ENCODE measurements around the gene ALMS1. TPM values are rescaled to one million over a fixed set of nuclear protein-coding genes. Genes with fewer than 3 reads are reported as not detected.

Gene ALMS1
- 10 to 100 TPM; 52.4 to 56.1 TPM for total RNA-seq
- polyA plus RNA-seq (2013, experiment 1 of 2) = 23.2 TPM
- polyA plus RNA-seq (2013, experiment 2 of 2) = 23.1 TPM
- long read RNA-seq, experiment 1, partial matches to known transcripts = 12 of 17 reads
- long read RNA-seq, experiment 1, other reads (novel, unspliced or antisense) = 5 of 17 reads
- long read RNA-seq, experiment 2, partial matches to known transcripts = 0 of 8 reads
- long read RNA-seq, experiment 2, other reads (novel, unspliced or antisense) = 8 of 8 reads
- long read RNA-seq, experiment 3, partial matches to known transcripts = 5 of 7 reads
- long read RNA-seq, experiment 3, other reads (novel, unspliced or antisense) = 2 of 7 reads
- long read RNA-seq, experiment 4 = 0 reads

DNA sequence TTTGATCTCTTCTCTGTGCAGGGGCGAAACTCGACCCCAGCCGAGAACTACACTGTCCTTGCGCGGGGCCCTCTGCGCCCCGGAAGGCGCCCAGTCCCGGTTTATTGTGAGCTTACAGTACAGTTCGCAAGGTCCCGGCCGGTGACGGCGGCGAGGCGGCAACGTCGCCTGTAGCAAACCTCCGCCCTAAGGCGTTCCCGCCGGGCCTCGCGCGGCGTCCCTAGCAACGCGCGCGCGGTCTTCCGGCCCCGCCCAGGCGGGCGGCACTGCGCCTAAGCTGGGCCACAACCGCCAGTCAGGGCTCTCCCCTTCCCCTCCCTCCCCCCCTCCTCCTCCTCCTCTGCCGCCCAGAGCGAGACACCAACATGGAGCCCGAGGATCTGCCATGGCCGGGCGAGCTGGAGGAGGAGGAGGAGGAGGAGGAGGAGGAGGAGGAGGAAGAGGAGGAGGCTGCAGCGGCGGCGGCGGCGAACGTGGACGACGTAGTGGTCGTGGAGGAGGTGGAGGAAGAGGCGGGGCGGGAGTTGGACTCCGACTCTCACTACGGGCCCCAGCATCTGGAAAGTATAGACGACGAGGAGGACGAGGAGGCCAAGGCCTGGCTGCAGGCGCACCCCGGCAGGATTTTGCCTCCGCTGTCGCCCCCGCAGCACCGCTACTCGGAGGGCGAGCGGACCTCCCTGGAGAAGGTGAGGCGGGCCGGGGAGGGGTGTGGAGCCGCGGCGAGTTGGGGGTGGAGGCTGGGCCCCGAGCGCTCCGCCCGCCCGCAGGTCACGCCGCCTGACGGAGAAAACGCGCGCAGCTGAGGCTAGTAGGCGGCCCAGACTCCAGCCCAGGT lies at the start of gene ALMS1:
TSS of gene ALMS1 (plus strand) at position 333 of the 838 bp plus-strand sequence. CDS start at position 366, 33 bp downstream.
- no peaks in the 10 kb centered on the region for H3K9me3 Mint-ChIP-seq
- DNase-seq = peak; percentile 94
- peak within 1 kb of the TSS; percentile 98 for H3K4me3 ChIP-seq (ENCODE audit: low read length)
- peaks cover 9% of the 10 kb centered on the region for H3K4me1 ChIP-seq (ENCODE audit: control insufficient read depth, insufficient read depth, low read length)
- H3K27ac ChIP-seq (ENCODE audit: low read depth, low read length) = peak within 1 kb of the TSS; percentile 71
- H3K36me3 Mint-ChIP-seq (ENCODE audit: low read depth) = no peaks in the 10 kb centered on the region
- H3K27me3 ChIP-seq (ENCODE audit: control insufficient read depth, insufficient read depth, low read length, poor library complexity, severe bottlenecking) = peaks cover 26% of the 10 kb centered on the region
- TF ChIP-seq CTCF (conservative IDR thresholded peaks at IDR 0.05) = peak; percentile 49
- peaks cover 27% of the 10 kb centered on the region for H3K4me1 Mint-ChIP-seq
- no peaks in the 10 kb centered on the region for H3K9me3 ChIP-seq (ENCODE audit: control insufficient read depth, low read length)
- WGBS, 2 experiments (ENCODE audit: insufficient coverage in 1 of 2, insufficient read length in 1 of 2) = 0% methylated on average over 17 to 79 of the region's 84 CpGs
- peaks cover 30% of the 10 kb centered on the region for H3K27me3 Mint-ChIP-seq (ENCODE audit: insufficient read depth)
- peak within 1 kb of the TSS; percentile 95 for H3K4me3 Mint-ChIP-seq
- peak within 1 kb of the TSS; percentile 75 for H3K9ac ChIP-seq (ENCODE audit: extremely low read depth, low read length, poor library complexity, severe bottlenecking)
- H3K36me3 ChIP-seq (ENCODE audit: control insufficient read depth, insufficient read depth, low read length) = no peaks in the 10 kb centered on the region
- peak within 1 kb of the TSS; percentile 91 for H3K27ac Mint-ChIP-seq

- WGBS, 2 experiments (ENCODE audit: insufficient coverage in 1 of 2, insufficient read length in 1 of 2) = 58 to 60% methylated on average over 2 to 3 of the region's 3 CpGs
Measured at GRCh38 chr2:73337828-73338227, 47.8 kb upstream of the ALMS1 start.

More at GRCh38 chr2:73337828-73338227, 47.8 kb upstream of the ALMS1 start:
- Mint-ChIP-seq H3K27ac (no peak overlapping the region), H3K27me3 (ENCODE audit: insufficient read depth) (peaks cover 8% of the 10 kb centered on the region), H3K9me3 (no peaks in the 10 kb centered on the region), H3K4me3 (no peak overlapping the region), H3K4me1 (no peaks in the 10 kb centered on the region), H3K36me3 (ENCODE audit: low read depth) (no peaks in the 10 kb centered on the region)
- Histone ChIP-seq H3K27me3 (ENCODE audit: control insufficient read depth, insufficient read depth, low read length, poor library complexity, severe bottlenecking) (peaks cover 14% of the 10 kb centered on the region), H3K9me3 (ENCODE audit: control insufficient read depth, low read length) (no peaks in the 10 kb centered on the region), H3K27ac (ENCODE audit: low read depth, low read length) (no peak overlapping the region), H3K4me1 (ENCODE audit: control insufficient read depth, insufficient read depth, low read length) (no peaks in the 10 kb centered on the region), H3K9ac (ENCODE audit: extremely low read depth, low read length, poor library complexity, severe bottlenecking) (no peak overlapping the region), H3K36me3 (ENCODE audit: control insufficient read depth, insufficient read depth, low read length) (no peaks in the 10 kb centered on the region), H3K4me3 (ENCODE audit: low read length) (no peak overlapping the region)
- DNase-seq = no peak
- no peak for TF ChIP-seq CTCF (conservative IDR thresholded peaks at IDR 0.05)
